ENCODE results near the gene ERG28.
"Not testable (repeated sequence)": the region's sequence is repeated elsewhere in the genome, so short reads cannot be mapped to it uniquely, and the experiment has no call there.

ERG28 gene

DNA sequence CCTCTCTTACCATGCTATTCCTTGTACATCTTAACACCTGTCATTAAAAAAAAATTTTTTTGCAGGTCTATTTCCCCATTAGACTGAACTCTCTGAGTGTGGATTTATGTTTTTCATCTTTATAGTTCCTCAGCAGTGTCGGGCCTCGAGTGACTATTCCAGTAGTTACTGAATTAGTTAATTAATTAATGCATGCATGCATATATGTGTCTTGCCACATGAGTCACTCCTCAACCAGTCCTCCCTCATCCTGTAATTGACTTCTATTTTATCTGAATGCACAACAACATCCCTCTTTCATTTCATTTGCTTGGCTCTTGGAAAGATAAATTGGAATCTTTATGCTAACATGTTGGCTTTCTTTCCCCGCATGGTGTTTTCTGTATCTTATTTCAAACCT lies 35.6 kb downstream of the ERG28 start:
- no peak for DNase-seq (ENCODE audit: low read depth)

- no peak for DNase-seq (ENCODE audit: low read depth)
Observed at GRCh38 chr14:75619548-75619947, 41.1 kb downstream of the ERG28 start.

DNA sequence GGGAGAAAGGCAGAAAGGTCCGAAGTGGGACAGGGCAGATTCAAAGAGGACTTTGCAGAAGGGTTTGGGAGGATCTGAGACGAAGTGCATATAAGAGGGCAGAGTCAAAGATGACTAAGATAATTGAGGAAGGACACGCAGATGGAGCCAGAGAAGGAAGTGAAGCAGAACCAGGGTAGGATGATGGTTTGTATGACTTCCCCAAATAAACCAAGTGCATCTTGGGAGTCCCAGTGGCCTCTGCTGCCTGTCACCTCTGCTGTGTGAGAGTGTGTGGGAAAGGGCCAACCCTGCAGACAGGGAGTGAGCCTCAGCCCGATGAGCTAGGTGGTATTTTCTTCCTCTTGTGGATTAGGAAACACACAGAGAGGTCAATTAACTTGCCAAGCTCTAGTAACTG lies 45.5 kb downstream of the ERG28 start:
- no peak for DNase-seq (ENCODE audit: low read depth)

- DNase-seq (ENCODE audit: low read depth), result no peak
Observed at GRCh38 chr14:75614179-75614578, 46.5 kb downstream of the ERG28 start.

GRCh38 chr14:75612157-75612556 lies 48.5 kb downstream of the ERG28 start:
- DNase-seq (ENCODE audit: low read depth), result no peak

- DNase-seq (ENCODE audit: low read depth), result no peak
Observed at GRCh38 chr14:75610834-75611233, 49.8 kb downstream of the ERG28 start.

DNA sequence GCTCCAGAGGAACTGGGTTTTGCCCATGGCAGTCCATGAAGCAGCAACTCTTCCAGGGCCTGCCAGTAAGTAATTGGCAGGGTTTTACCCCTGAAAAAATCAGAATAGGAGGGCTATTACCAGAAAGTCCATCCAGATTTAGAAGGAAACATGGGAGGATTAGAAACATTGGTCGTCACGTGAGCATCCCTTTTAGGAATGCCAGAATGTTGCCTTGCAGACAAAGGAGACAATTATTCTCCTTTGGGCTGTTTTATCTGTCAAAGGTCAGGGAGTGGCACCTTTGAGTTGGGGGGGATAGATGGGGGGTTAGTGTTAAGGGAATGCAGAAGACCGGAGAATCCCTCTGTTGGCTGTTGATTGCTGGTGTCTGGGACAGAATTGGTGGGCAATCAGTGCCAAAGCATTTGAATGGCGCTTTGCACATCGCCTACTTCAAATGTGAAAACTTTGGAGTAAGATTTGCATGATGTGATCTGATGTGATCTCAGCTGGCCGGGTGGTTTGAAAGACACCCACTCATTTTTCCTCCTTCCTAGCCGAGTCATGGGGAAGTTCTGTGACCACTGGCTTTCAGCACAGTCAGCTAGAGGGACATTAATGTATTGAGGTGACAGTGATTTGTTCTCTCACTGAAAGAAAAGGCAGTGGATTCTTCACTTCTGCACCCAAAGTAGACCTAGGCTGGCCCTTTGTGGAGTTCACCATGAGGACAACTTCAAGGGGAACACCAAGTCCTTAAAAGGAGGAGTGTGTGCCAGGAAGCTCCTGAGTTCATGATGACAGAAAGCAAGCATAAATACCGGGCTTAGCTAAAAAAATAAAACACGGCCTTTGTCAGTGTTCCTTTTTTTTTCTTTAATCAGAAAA lies 50.8 kb downstream of the ERG28 start:
- no peak for DNase-seq (ENCODE audit: low read depth)

DNA sequence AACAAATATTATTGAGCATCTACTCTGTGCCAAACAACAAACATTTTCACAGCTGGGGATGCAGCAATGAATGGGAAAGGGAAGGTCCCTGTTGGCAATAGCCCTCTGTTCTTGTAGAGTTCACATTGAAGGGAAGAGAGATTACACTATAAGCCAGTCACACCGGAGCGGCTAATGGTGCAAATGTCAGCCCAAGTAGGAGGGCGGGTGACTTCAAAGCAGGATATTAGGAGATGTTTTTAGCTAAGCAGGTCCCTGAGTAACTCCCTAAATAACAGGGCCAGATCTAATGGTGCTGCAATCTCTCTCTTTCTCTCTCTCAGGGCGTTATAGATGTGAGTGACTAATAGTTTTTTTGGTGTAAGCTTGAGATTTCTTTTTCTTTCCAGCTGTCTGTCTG lies 51.6 kb downstream of the ERG28 start:
- no peak for DNase-seq (ENCODE audit: low read depth)

GRCh38 chr14:75607842-75608640 lies 52.6 kb downstream of the ERG28 start:
- DNase-seq (ENCODE audit: low read depth), result no peak

GRCh38 chr14:75607044-75607443 lies 53.6 kb downstream of the ERG28 start:
- DNase-seq (ENCODE audit: low read depth), result no peak

- no peak for DNase-seq (ENCODE audit: low read depth)
Observed at GRCh38 chr14:75605916-75606315, 54.8 kb downstream of the ERG28 start.

- no peak for DNase-seq (ENCODE audit: low read depth)
Observed at GRCh38 chr14:75604979-75605851, 55.5 kb downstream of the ERG28 start.

DNA sequence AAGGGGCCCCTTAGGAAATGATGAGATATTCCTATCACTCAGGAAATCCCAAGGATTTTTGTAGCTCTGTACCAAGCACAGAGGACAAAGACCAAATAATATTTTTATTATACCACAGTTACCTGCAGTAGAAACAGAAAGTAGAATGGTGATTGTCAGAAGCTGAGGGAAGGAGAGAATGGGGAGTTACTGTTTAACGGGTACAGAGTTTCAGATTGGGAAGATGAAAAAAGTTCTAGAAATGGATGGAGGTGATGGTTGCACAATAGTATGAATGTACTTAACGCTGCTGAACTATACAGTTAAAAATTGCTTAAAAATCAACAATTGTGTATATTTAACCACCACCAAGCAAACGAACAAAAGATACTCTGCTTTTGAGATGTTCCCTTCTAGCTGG lies 58.2 kb downstream of the ERG28 start:
- DNase-seq (ENCODE audit: low read depth), result no peak

DNA sequence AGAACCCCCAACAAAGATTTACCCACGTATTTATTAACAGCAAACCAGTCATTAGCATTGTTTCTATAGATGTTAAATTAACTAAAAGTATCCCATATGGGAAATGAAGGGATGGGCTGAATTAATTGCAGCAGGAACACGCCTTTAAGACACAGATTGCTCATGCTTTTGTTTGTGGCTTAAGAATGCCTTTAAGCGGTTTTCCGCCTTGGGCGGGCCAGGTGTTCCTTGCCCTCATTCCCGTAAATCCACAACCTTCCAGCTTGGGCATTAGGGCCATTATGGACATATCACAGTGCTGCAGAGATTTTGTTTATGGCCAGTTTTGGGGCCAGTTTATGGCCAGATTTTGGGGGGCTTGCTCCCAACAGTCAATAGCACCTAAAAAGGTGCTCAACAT lies 59.6 kb downstream of the ERG28 start:
- not testable (repeated sequence) for DNase-seq (ENCODE audit: low read depth)

GRCh38 chr14:75600100-75600499 lies 60.6 kb downstream of the ERG28 start:
- not testable (repeated sequence) for DNase-seq (ENCODE audit: low read depth)
